Heart left ventricle (tissue), 16 donors: Measurements from ENCODE around the gene NID2. TPM values are rescaled to one million over a fixed set of nuclear protein-coding genes. Genes with fewer than 3 reads are reported as not detected.
A peak's percentile ranks its signal among the peaks of the same experiment; 100 is the strongest.

Experiments
- ATAC-seq, 4 donors: fragments of 200-7000 bp; cut with Tn5 transposase; one replicate each; pipeline ENCODE4 v1.9.1; 2020 to 2022; ENCODE audit warnings: moderate library complexity in 4 of 4, mild to moderate bottlenecking in 3 of 4, moderate number of reproducible peaks in 1 of 4
- DNase-seq, 5 donors: peaks; one replicate each; pipeline ENCODE4 v3.0.0-alpha.2; 2020
- H3K27ac ChIP-seq, 12 donors: fragments of 200-600 bp; sonication (generic) in 4 of 12; one replicate each; pipeline versions ENCODE4 v1.5.0 to v1.8.0; 2016 to 2022; ENCODE audit warnings: mild to moderate bottlenecking in 2 of 12
- H3K27me3 ChIP-seq, 9 donors: fragments of 200-600 bp; sonication (generic) in 2 of 9; one replicate each; pipeline versions ENCODE4 v1.5.1 to v1.8.0; 2016 to 2022; ENCODE audit warnings: mild to moderate bottlenecking in 3 of 9
- H3K36me3 ChIP-seq, 9 donors: fragments of 200-600 bp; sonication (generic) in 2 of 9; one replicate each; pipeline versions ENCODE4 v1.5.0 to v1.8.0; 2018 to 2022; ENCODE audit warnings: mild to moderate bottlenecking in 2 of 9
- H3K4me1 ChIP-seq, 12 donors: fragments of 200-600 bp; sonication (generic) in 4 of 12; one replicate each; pipeline versions ENCODE4 v1.5.0 to v1.8.0; 2016 to 2022; ENCODE audit warnings: mild to moderate bottlenecking in 3 of 12
- H3K4me3 ChIP-seq, 12 donors: fragments of 200-600 bp; sonication (generic) in 4 of 12; one replicate each; pipeline versions ENCODE4 v1.5.0 to v1.8.0; 2017 to 2022; ENCODE audit warnings: mild to moderate bottlenecking in 9 of 12, moderate library complexity in 4 of 12
- H3K9me3 ChIP-seq, 12 donors: fragments of 200-600 bp; sonication (generic) in 4 of 12; one replicate each; pipeline versions ENCODE4 v1.5.0 to v1.8.0; 2016 to 2022; ENCODE audit warnings: mild to moderate bottlenecking in 1 of 12
- CTCF ChIP-seq, 12 donors: fragments of 200-600 bp; sonication (generic) in 4 of 12; IDR thresholded peaks; one replicate each; pipeline versions ENCODE4 v1.5.0 to v1.8.0; 2018 to 2022; ENCODE audit warnings: antibody characterized with exemption in 12 of 12, mild to moderate bottlenecking in 5 of 12
- POLR2A ChIP-seq, 2 donors: fragments of 450-650 bp; IDR thresholded peaks; one replicate each; pipeline ENCODE4 v1.6.1; 2017; ENCODE audit warnings: antibody characterized with exemption in 2 of 2, mild to moderate bottlenecking in 2 of 2, moderate library complexity in 2 of 2
- WGBS, 4 donors: extraction: QIAGEN DNeasy Blood & Tissue Kit in 2 of 4; methylation state at CpG; one replicate each; pipeline versions ENCODE4 v1.1.5 to v1.1.7; 2013 to 2018; 5-methylcytosine and 5-hydroxymethylcytosine counted together
- intact Hi-C, 10 donors: fragments of 100-400 bp; cut with DNase I; formaldehyde crosslinking; loops; one replicate each; pipeline versions ENCODE4 v1.11.1 to v1.14.2; 2022
- polyA plus RNA-seq, 2 donors: library from polyadenylated mRNA; stranded (reverse); fragments of 200-250 nt; gene quantifications; one replicate each; pipeline ENCODE4 v1.2.3, GENCODE V29; 2013
- total RNA-seq, 9 donors: library from RNA; depleted of rRNA in 2 of 9; stranded (reverse); fragments of >200 nt in 2 of 9; fragmentation: NEBNext Ultra II Directional in 3 of 9; extraction: Animal tissue kit (Norgen Biotek cat#: 25700) in 3 of 9; gene quantifications; one replicate each; pipeline versions ENCODE4 v1.1.0 to v1.2.4, GENCODE V29; 2016 to 2023
- donor health status: ischemic (EF 13 %, LVEDD 7.1; RV severe dilation, severe dysfunction).
- donor health status: healthy with polysubstance abuse.
- donor health status: DM: no; HTN: yes; CAD: no.
- donor health status: DM: no; HTN: no; CAD: no.
- donor health status: ischemic (EF 25% LVEDD 6.9; RV normal size, moderate dysfunction).
- donor health status: ischemic (EF 25% LVEDD 5.7; RV mildly dilated, moderate dysfunction).
- donor health status: healthy.
- donor health status: DM: yes; HTN: yes; CAD: no.
- donor health status: ischemic (EF 35%, LVEDD 5.7; RV mildly dilated, moderate dysfunction).
- donor health status: nonischemic (EF 11% LVEDD 7.7; RV severe dilation, severe dysfunction).
- donor health status: DM: yes; HTN: yes; CAD: no.
- donor health status: PGD.
- donor health status: ischemic (EF 29% LVEDD 5.4; RV normal size, mild dysfunction).
- donor health status: nonischemic (EF 23%, LVEDD 6.1; RV moderate dilation, normal function).

The NID2 gene
- total and polyA plus RNA-seq, 11 donors, result 17.3 to 77.4 (median 40.6) TPM

DNA sequence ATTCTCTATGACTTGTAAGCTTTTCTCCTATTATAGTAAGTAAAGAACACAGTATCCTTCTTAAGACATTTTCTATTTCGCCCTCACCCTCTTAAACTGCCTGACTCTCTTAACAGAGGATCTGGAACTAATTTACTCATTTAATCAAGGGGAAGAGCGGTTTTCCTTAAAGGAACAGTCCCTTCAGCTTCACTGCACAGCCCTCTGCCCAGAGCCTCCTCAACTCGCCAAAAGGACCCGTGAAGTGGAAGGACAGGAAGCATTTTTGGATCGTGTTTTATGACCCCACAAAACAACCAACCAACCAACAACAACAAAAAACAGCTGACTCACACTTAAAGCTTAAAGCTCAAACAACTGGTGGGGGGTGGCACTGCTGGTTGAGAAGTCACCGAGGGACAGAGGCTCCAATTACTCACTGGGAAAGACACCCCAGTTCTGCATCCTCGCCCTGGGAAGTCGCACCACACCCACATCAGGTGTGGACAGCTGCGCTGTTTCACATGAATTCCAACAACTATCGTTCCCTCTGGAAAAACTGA lies 35.7 kb downstream of the NID2 start:
- no peak for ATAC-seq

DNA sequence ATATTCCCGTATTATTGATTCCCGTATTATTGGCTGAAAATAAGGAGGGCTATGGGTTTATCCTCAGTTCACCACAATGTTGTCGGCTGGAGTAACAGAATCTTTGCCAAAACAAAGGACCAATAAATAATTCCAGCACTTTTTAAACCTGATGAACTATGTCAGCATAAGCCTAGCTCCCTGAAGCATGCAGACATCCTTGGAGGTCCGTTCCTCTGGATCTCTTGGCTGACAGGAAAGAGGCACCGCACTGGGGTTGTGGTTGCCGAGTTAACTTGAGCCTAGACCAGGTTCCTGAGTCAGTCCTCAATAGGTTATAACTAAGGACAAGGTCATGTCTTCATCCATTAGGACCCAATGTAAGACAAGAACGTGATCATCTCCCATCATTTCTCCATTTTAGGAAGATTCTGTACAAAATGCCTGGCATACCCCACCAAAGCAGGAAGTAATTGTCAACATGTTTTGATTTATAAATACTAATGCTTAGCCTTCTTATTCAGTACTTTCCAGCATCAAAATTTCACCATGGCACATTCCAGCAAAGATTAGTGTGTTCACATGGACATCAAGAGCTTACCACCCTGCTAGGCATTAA lies 36.6 kb downstream of the NID2 start:
- H3K27ac ChIP-seq, result peak overlapping the region; percentile 1 to 81 (median 66)
- H3K9me3 ChIP-seq, result no peaks in the 10 kb centered on the region
- intact Hi-C loops, result loop anchor here in 2 of 10 donors (5.0 kb wide), 2 partner anchors 35 kb away; partner anchors contain the start of gene NID2 (in 1 of the 2)
- no peak for DNase-seq
- peaks cover 0 to 53% (median 30%) of the 10 kb centered on the region in 9 donors for H3K36me3 ChIP-seq
- TF ChIP-seq POLR2A (IDR thresholded peaks at IDR 0.05), result no peak
- TF ChIP-seq CTCF (IDR thresholded peaks at IDR 0.05), result no peak
- no peaks in the 10 kb centered on the region for H3K27me3 ChIP-seq
- ATAC-seq, result peak in 3 of 4 donors; percentile 24 to 51 (median 37)
- H3K4me1 ChIP-seq, result peaks cover 0 to 46% (median 31%) of the 10 kb centered on the region in 12 donors
- WGBS, 4 donors, result 37 to 56% (median 44%) methylated on average over 7 of the region's 7 CpGs
- H3K4me3 ChIP-seq, result no peak overlapping the region

More for the DNA sequence above, 35.7 kb downstream of the NID2 start:
- Histone ChIP-seq H3K9me3 (no peaks in the 10 kb centered on the region), H3K4me1 (peaks cover 0 to 45% (median 30%) of the 10 kb centered on the region in 12 donors), H3K36me3 (peaks cover 0 to 56% (median 36%) of the 10 kb centered on the region in 9 donors), H3K4me3 (no peak overlapping the region), H3K27me3 (no peaks in the 10 kb centered on the region), H3K27ac (peak overlapping the region in 10 of 12 donors; percentile 1 to 81 (median 68))
- 58 to 68% (median 65%) methylated on average over 10 of the region's 10 CpGs for WGBS, 4 donors
- DNase-seq, result no peak
- TF ChIP-seq POLR2A (IDR thresholded peaks at IDR 0.05) (no peak), CTCF (IDR thresholded peaks at IDR 0.05) (no peak)
- intact Hi-C loops, result loop anchor here in 2 of 10 donors (5.0 kb wide), 2 partner anchors 34 to 36 kb away; partner anchors contain the start of gene NID2 (in 1 of the 2)

DNA sequence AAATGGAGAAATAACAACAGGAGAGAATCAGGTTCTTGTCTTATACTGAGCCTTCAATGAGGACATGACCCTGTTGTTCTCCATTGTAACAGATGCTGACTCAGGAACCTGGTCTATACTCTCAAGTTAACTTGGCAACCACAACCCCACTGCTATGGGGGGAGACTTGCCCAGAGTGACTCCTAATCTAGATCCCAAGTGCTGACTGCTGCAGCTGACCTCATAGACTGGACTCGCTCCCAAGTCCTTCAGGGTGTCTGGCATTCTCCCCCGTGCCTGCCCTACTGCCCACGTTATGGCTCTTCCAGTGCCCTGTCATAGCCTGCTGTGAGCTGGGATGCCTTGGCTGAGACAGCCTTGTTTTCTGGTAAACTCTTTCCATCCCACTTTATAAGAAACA lies 37.1 kb downstream of the NID2 start:
- intact Hi-C loops, result loop anchor here in 2 of 10 donors (5.0 kb wide), 2 partner anchors 34 to 36 kb away; partner anchors contain the start of gene NID2 (in 1 of the 2)
- Histone ChIP-seq H3K27ac (peak overlapping the region; percentile 21 to 81 (median 66)), H3K4me1 (peaks cover 0 to 51% (median 36%) of the 10 kb centered on the region in 12 donors), H3K36me3 (peaks cover 0 to 53% (median 30%) of the 10 kb centered on the region in 9 donors), H3K27me3 (no peaks in the 10 kb centered on the region), H3K4me3 (no peak overlapping the region), H3K9me3 (no peaks in the 10 kb centered on the region)
- DNase-seq, result peak; percentile 70 to 93 (median 78)
- TF ChIP-seq POLR2A (IDR thresholded peaks at IDR 0.05) (no peak), CTCF (IDR thresholded peaks at IDR 0.05) (no peak)
- peak; percentile 96 to 98 (median 96) for ATAC-seq
- 44 to 56% (median 50%) methylated on average over 3 of the region's 3 CpGs for WGBS, 4 donors

GRCh38 chr14:52029881-52030280 lies 39.0 kb downstream of the NID2 start:
- Histone ChIP-seq H3K4me1 (peaks cover 7 to 70% (median 54%) of the 10 kb centered on the region in 12 donors), H3K36me3 (peaks cover 0 to 50% (median 20%) of the 10 kb centered on the region in 9 donors), H3K4me3 (no peak overlapping the region), H3K9me3 (no peaks in the 10 kb centered on the region), H3K27me3 (no peaks in the 10 kb centered on the region), H3K27ac (peak overlapping the region in 3 of 12 donors; percentile 15 to 42 (median 32))
- WGBS, 4 donors, result 40 to 63% (median 44%) methylated on average over 1 of the region's 1 CpG
- TF ChIP-seq POLR2A (IDR thresholded peaks at IDR 0.05), result no peak
- no peak for TF ChIP-seq CTCF (IDR thresholded peaks at IDR 0.05)
- intact Hi-C loops, result loop anchor here in 2 of 10 donors (5.0 kb wide), 2 partner anchors 33 to 37 kb away; partner anchors contain the start of gene NID2 (in 1 of the 2)
- ATAC-seq (no peak), DNase-seq (no peak)
